ENCODE data around the gene COLEC12.

DNA sequence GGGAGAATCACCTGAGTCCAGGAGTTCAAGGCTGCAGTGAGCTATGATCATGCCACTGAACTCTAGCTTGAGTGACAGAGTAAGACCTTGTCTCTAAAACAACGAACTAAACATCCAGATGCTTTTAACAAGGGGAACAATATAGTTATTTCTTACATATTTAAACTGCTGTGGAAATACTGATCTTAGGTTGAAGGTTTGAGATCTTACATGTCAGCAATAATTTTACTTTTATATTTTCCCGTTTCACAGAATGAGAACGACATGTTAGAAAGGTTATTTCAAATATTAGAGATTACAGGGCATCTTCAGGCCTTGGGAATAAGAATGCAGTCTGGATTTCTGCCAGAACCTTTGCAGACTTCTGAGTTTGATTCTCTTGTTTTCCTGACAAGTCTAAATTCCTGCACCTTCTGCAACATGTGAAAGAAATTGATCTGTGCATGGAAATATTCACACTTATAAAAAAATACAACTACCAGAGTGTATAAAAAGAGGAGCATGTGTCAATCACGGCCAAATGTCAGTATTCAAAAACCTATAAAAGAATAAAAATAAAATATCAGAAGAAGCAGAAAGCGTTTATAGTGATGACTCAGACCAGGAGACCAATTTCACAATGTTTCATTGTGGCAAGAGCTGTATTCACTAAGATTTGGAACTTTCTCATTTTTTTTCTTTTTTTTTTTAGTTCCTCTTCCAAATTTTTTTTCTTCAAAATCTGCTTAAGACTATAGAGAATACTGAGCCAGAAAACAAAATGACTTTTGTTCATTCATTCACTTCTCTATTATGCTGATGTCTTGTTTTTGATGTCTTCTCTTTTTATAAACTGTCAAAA, 29.6 kb downstream of the COLEC12 start:
- TF ChIP-seq, protein P1, sequence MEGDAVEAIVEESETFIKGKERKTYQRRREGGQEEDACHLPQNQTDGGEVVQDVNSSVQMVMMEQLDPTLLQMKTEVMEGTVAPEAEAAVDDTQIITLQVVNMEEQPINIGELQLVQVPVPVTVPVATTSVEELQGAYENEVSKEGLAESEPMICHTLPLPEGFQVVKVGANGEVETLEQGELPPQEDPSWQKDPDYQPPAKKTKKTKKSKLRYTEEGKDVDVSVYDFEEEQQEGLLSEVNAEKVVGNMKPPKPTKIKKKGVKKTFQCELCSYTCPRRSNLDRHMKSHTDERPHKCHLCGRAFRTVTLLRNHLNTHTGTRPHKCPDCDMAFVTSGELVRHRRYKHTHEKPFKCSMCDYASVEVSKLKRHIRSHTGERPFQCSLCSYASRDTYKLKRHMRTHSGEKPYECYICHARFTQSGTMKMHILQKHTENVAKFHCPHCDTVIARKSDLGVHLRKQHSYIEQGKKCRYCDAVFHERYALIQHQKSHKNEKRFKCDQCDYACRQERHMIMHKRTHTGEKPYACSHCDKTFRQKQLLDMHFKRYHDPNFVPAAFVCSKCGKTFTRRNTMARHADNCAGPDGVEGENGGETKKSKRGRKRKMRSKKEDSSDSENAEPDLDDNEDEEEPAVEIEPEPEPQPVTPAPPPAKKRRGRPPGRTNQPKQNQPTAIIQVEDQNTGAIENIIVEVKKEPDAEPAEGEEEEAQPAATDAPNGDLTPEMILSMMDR (IDR thresholded peaks at IDR 0.05; ENCODE audit: low read depth, low read length): no peak
- no peak for TF ChIP-seq EZH2phosphoT487 (IDR thresholded peaks at IDR 0.05; ENCODE audit: low read depth)

Measured in OCI-LY3 (cell line).